Left ventricle myocardium inferior (tissue), 1 donor: ENCODE data around the gene KCNMA1. TPM values are rescaled to one million over a fixed set of nuclear protein-coding genes. Genes with fewer than 3 reads are reported as not detected.

ENCODE experiments used
- DNase-seq: peaks from one replicate; pipeline ENCODE4 v3.0.0-alpha.2; 2020
- H3K27ac ChIP-seq: fragments of 200-600 bp; replicated peaks from 2 replicates; pipeline ENCODE4 v1.8.0; 2021
- H3K27me3 ChIP-seq: fragments of 200-600 bp; 2 replicates; pipeline ENCODE4 v1.8.0; 2021; ENCODE audit warnings: low read depth
- H3K36me3 ChIP-seq: fragments of 200-600 bp; 2 replicates; pipeline ENCODE4 v1.8.0; 2021
- H3K4me1 ChIP-seq: fragments of 200-600 bp; 2 replicates; pipeline ENCODE4 v1.8.0; 2021
- H3K4me3 ChIP-seq: fragments of 200-600 bp; 2 replicates; pipeline ENCODE4 v1.8.0; 2021; ENCODE audit warnings: mild to moderate bottlenecking, moderate library complexity
- H3K9me3 ChIP-seq: fragments of 200-600 bp; replicated peaks from 2 replicates; pipeline ENCODE4 v1.8.0; 2021
- CTCF ChIP-seq: fragments of 200-600 bp; IDR thresholded peaks from 2 replicates; pipeline ENCODE4 v1.8.0; 2021; ENCODE audit warnings: antibody characterized with exemption, mild to moderate bottlenecking, borderline replicate concordance
- intact Hi-C: fragments of 100-400 bp; cut with micrococcal nuclease; formaldehyde crosslinking; loops from one replicate; pipeline ENCODE4 v1.11.0; 2022
- total RNA-seq: library from RNA; stranded (reverse); fragmentation: NEBNext Ultra II Directional; extraction: Animal tissue kit (Norgen Biotek cat#: 25700); gene quantifications from one replicate; pipeline ENCODE4 v1.2.1, GENCODE V29; 2021
- donor health status: DM: no; HTN: yes; CAD: no; lungs with severe emphysema.

The KCNMA1 gene
- total RNA-seq, 1 donor from 2014 or later: 1.8 TPM

- TF ChIP-seq CTCF: no peak
- H3K36me3 ChIP-seq: no peaks in the 10 kb centered on the region
- no peak overlapping the region for H3K27ac ChIP-seq
- H3K9me3 ChIP-seq: no peaks in the 10 kb centered on the region
- no peaks in the 10 kb centered on the region for H3K27me3 ChIP-seq
- H3K4me1 ChIP-seq: no peaks in the 10 kb centered on the region
- DNase-seq: no peak
- H3K4me3 ChIP-seq: no peak overlapping the region
- intact Hi-C loops: no loop called here
These were observed 668.2 kb downstream of the KCNMA1 start for GRCh38 chr10:76969366-76969948.

GRCh38 chr10:76968483-76968882 is 669.1 kb downstream of the KCNMA1 start:
- no peak for TF ChIP-seq CTCF
- H3K4me3 ChIP-seq: no peak overlapping the region
- no peaks in the 10 kb centered on the region for H3K36me3 ChIP-seq
- DNase-seq: no peak
- no peaks in the 10 kb centered on the region for H3K4me1 ChIP-seq
- H3K27ac ChIP-seq: no peak overlapping the region
- intact Hi-C loops: no loop called here
- no peaks in the 10 kb centered on the region for H3K27me3 ChIP-seq
- no peaks in the 10 kb centered on the region for H3K9me3 ChIP-seq

GRCh38 chr10:76962851-76963250 is 674.8 kb downstream of the KCNMA1 start:
- Histone ChIP-seq H3K9me3 (no peaks in the 10 kb centered on the region), H3K27ac (no peak overlapping the region), H3K27me3 (no peaks in the 10 kb centered on the region), H3K4me1 (no peaks in the 10 kb centered on the region), H3K4me3 (no peak overlapping the region), H3K36me3 (no peaks in the 10 kb centered on the region)
- intact Hi-C loops: no loop called here
- TF ChIP-seq CTCF: no peak
- DNase-seq: no peak

- no peaks in the 10 kb centered on the region for H3K9me3 ChIP-seq
- DNase-seq: no peak
- no peak overlapping the region for H3K4me3 ChIP-seq
- H3K27ac ChIP-seq: no peak overlapping the region
- H3K27me3 ChIP-seq: no peaks in the 10 kb centered on the region
- intact Hi-C loops: no loop called here
- TF ChIP-seq CTCF: no peak
- no peaks in the 10 kb centered on the region for H3K4me1 ChIP-seq
- no peaks in the 10 kb centered on the region for H3K36me3 ChIP-seq
These were observed 675.8 kb downstream of the KCNMA1 start for GRCh38 chr10:76961841-76962240.

- intact Hi-C loops: no loop called here
- no peak for TF ChIP-seq CTCF
These were observed 678.5 kb downstream of the KCNMA1 start for GRCh38 chr10:76959111-76959510.

More at GRCh38 chr10:76959111-76959510, 678.5 kb downstream of the KCNMA1 start:
- Histone ChIP-seq H3K9me3 (no peaks in the 10 kb centered on the region), H3K27ac (no peak overlapping the region), H3K4me3 (no peak overlapping the region), H3K4me1 (no peaks in the 10 kb centered on the region), H3K36me3 (no peaks in the 10 kb centered on the region), H3K27me3 (no peaks in the 10 kb centered on the region)
- no peak for DNase-seq
